ENCODE data around the gene USP7. TPM values are rescaled to one million over a fixed set of nuclear protein-coding genes. Genes with fewer than 3 reads are reported as not detected.

The USP7 gene
- total RNA-seq, 4 donors from 2014 or later = 57.9 to 93.6 (median 85.5) TPM

- WGBS, 2 donors = 93 to 96% methylated on average over 2 of the region's 2 CpGs
Observed at GRCh38 chr16:9002042-9002441, 38.3 kb upstream of the USP7 start.

GRCh38 chr16:9000664-9001063, 37.0 kb upstream of the USP7 start:
- 91 to 100% methylated on average over 2 of the region's 2 CpGs for WGBS, 2 donors
- TF ChIP-seq POLR2A (IDR thresholded peaks at IDR 0.05) (no peak), CTCF (IDR thresholded peaks at IDR 0.05) (no peak)
- no peak overlapping the region for H3K4me3 ChIP-seq (replicated peaks in 1 of 3)
- intact Hi-C loops (cut with DNase I) = loop anchor here (10.0 kb wide), 1 partner anchor 426 kb away; no protein-coding TSS in a partner anchor
- no peaks in the 10 kb centered on the region for H3K4me1 ChIP-seq
- H3K27ac ChIP-seq = no peak overlapping the region
- H3K27me3 ChIP-seq = no peaks in the 10 kb centered on the region
- DNase-seq = no peak
- H3K9me3 ChIP-seq = no peaks in the 10 kb centered on the region
- H3K36me3 ChIP-seq = no peaks in the 10 kb centered on the region

More at GRCh38 chr16:9002042-9002441, 38.3 kb upstream of the USP7 start:
- TF ChIP-seq POLR2A (IDR thresholded peaks at IDR 0.05) (no peak), CTCF (IDR thresholded peaks at IDR 0.05) (no peak)
- Histone ChIP-seq H3K27me3 (no peaks in the 10 kb centered on the region), H3K27ac (no peak overlapping the region), H3K4me3 (replicated peaks in 1 of 3) (no peak overlapping the region), H3K36me3 (no peaks in the 10 kb centered on the region), H3K4me1 (no peaks in the 10 kb centered on the region), H3K9me3 (no peaks in the 10 kb centered on the region)
- intact Hi-C loops (cut with DNase I) = loop anchor here (10.0 kb wide), 1 partner anchor 427 kb away; no protein-coding TSS in a partner anchor
- no peak for DNase-seq

GRCh38 chr16:8999800-9000199, 36.1 kb upstream of the USP7 start:
- no peaks in the 10 kb centered on the region for H3K27me3 ChIP-seq
- TF ChIP-seq CTCF (IDR thresholded peaks at IDR 0.05) (no peak), POLR2A (IDR thresholded peaks at IDR 0.05) (no peak)
- intact Hi-C loops (cut with DNase I) = loop anchor here (10.0 kb wide), 1 partner anchor 425 kb away; no protein-coding TSS in a partner anchor
- no peaks in the 10 kb centered on the region for H3K4me1 ChIP-seq
- H3K4me3 ChIP-seq (replicated peaks in 1 of 3) = no peak overlapping the region
- WGBS, 2 donors = 64 to 68% methylated on average over 4 of the region's 4 CpGs
- H3K9me3 ChIP-seq = no peaks in the 10 kb centered on the region
- DNase-seq = no peak
- H3K27ac ChIP-seq = no peak overlapping the region
- H3K36me3 ChIP-seq = no peaks in the 10 kb centered on the region

DNA sequence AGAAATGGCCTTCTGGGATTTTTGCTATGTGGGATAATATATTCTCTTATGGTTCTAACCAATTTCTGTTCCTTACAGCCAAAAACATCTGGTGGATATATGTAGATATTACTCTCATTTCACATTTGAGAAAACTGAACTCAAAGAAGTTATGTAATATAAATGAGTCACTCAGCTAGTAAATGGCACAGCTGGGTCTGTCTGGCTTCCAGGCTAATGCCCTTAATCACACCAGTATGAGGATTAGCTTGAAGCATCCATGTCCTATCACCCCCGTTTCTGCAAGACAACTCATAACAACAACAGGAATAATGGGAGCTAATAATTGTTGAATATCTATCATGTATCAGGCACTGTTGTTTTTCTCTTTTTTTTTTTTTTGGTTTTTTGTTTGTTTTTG, 34.4 kb upstream of the USP7 start:
- H3K36me3 ChIP-seq = no peaks in the 10 kb centered on the region
- WGBS, 2 donors = 62 to 90% methylated on average over 1 of the region's 1 CpG
- no peaks in the 10 kb centered on the region for H3K27me3 ChIP-seq
- H3K9me3 ChIP-seq = no peaks in the 10 kb centered on the region
- H3K4me1 ChIP-seq = no peaks in the 10 kb centered on the region
- no peak for DNase-seq
- no peak overlapping the region for H3K27ac ChIP-seq
- TF ChIP-seq CTCF (IDR thresholded peaks at IDR 0.05) = no peak
- no peak for TF ChIP-seq POLR2A (IDR thresholded peaks at IDR 0.05)
- intact Hi-C loops (cut with DNase I) = no loop called here
- no peak overlapping the region for H3K4me3 ChIP-seq (replicated peaks in 1 of 3)

GRCh38 chr16:8996891-8997290, 33.2 kb upstream of the USP7 start:
- TF ChIP-seq CTCF (IDR thresholded peaks at IDR 0.05) = no peak
- no peak for TF ChIP-seq POLR2A (IDR thresholded peaks at IDR 0.05)
- intact Hi-C loops (cut with DNase I) = no loop called here
- no peak overlapping the region for H3K4me3 ChIP-seq (replicated peaks in 1 of 3)
- no peak overlapping the region for H3K27ac ChIP-seq
- H3K36me3 ChIP-seq = no peaks in the 10 kb centered on the region
- H3K9me3 ChIP-seq = no peaks in the 10 kb centered on the region
- no peaks in the 10 kb centered on the region for H3K4me1 ChIP-seq
- H3K27me3 ChIP-seq = no peaks in the 10 kb centered on the region
- 83 to 85% methylated on average over 5 of the region's 5 CpGs for WGBS, 2 donors
- DNase-seq = no peak
